HG03558 (cell line): ENCODE measurements around the gene ZBED4.
A peak's percentile ranks its signal among the peaks of the same experiment; 100 is the strongest.
"Not testable (repeated sequence)": the region's sequence is repeated elsewhere in the genome, so short reads cannot be mapped to it uniquely, and the experiment has no call there.

Experiments
- ATAC-seq: cut with Tn5 transposase; IDR thresholded peaks from one replicate; pipeline ENCODE4 v1.9.1; 2021; ENCODE audit warnings: moderate number of reproducible peaks; ENCODE audit not compliant: unreplicated experiment; ENCODE audit errors: extremely low read depth

Gene ZBED4, protein sequence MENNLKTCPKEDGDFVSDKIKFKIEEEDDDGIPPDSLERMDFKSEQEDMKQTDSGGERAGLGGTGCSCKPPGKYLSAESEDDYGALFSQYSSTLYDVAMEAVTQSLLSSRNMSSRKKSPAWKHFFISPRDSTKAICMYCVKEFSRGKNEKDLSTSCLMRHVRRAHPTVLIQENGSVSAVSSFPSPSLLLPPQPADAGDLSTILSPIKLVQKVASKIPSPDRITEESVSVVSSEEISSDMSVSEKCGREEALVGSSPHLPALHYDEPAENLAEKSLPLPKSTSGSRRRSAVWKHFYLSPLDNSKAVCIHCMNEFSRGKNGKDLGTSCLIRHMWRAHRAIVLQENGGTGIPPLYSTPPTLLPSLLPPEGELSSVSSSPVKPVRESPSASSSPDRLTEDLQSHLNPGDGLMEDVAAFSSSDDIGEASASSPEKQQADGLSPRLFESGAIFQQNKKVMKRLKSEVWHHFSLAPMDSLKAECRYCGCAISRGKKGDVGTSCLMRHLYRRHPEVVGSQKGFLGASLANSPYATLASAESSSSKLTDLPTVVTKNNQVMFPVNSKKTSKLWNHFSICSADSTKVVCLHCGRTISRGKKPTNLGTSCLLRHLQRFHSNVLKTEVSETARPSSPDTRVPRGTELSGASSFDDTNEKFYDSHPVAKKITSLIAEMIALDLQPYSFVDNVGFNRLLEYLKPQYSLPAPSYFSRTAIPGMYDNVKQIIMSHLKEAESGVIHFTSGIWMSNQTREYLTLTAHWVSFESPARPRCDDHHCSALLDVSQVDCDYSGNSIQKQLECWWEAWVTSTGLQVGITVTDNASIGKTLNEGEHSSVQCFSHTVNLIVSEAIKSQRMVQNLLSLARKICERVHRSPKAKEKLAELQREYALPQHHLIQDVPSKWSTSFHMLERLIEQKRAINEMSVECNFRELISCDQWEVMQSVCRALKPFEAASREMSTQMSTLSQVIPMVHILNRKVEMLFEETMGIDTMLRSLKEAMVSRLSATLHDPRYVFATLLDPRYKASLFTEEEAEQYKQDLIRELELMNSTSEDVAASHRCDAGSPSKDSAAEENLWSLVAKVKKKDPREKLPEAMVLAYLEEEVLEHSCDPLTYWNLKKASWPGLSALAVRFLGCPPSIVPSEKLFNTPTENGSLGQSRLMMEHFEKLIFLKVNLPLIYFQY

DNA sequence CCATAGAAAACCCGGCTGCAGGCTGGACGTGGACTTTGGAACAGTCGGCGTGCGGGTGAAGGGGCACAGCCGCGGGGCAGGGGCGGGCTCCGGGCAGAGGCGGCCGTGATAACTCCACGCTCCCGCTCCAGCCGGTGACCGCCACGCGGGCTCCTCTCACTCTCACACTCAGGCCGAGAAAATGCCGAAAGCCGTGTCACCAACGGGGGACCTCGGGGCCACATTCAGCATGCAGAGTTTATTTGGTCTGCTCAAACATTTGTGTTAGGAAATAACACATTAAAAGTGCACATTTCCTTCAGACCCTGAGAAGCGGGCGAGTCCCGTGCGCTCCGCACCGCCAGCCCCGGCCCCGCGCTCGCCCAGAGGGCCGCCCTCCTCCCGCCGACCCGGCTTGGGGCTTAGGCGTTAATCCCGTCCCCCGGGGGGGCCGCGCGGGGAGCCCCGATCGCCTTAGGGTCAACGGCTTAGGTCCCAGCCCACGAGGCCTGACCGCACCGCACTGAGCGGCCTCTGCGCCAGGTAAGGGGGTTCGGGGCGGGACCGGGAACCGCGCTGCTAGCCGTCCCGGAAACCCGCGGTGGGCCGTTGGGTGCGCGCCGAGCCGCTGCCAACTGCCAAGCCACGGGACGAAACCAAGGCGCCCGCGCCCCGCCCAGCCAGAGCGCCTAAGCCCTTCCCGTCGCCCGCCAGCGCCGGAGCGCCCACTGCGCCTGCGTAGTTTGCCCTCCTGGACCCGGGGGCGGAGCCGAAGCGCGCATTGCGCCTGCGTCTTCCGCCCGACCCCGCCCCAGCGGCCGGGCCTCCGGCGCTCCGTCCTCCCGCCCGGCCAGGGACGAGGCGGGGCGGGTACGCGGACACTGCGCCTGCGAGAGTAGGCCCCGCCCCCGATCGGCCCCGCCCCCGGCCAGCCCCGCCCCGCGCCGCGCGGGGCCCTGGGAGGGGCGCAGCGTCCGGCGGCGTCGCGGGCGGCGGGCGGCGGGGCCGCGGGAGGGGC lies at the start of gene ZBED4:
Gene ZBED4 (plus strand): TSS at position 947 of the 997 bp plus-strand sequence. CDS start 29,819 bp downstream, outside the sequence.
- peak; percentile 39 for ATAC-seq

DNA sequence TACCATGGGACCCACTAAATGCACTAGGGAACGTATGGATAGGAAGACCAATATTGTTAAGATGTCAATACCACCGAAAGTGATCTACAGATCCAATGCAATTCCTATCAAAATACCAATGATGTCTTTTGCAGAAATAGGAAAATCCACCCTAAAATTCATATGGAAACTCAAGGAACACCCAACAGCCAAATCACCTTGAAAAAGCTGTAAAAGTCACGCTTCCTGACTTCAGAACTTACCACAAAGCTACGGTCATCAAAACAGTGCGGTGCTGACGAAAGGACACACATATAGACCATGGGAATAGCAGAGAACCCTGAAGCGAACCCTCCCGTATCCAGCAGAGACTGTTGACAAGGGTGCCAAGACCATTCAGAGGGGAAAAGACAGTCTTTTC lies 46.5 kb upstream of the ZBED4 start:
- no peak for ATAC-seq

- no peak for ATAC-seq
Observed at GRCh38 chr22:49807780-49808708, 45.6 kb upstream of the ZBED4 start.

DNA sequence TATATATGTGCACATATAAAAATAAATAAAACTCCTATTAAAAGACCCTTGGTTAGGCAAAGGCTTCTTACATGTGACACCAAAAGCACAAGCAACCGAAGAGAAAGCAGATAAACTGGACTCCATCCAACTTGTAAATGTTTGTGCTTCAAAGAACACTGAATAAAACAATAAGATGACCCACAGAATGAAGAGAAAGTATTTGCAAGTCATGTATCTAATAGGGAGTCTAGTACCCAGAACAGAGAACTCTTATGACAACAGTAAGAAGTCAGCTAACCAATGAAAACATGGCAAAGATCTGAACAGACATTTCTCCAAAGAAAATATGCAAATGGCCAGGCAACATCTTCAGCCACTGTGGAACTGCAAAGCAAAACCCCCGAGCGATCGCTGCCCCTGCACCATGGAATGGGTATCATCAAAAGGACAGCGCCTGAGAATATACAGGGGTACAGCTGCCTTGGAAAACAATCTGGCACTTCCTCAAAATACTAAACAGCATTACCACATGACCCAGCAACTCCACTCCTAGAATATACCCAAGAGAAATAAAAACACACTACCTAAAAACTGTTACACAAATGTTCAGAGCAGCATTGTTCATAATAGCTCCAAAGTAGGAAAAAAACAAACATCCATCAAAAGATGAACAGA lies 43.2 kb upstream of the ZBED4 start:
- no peak for ATAC-seq

GRCh38 chr22:49811020-49811791 lies 42.4 kb upstream of the ZBED4 start:
- ATAC-seq = no peak

GRCh38 chr22:49812838-49813237 lies 40.8 kb upstream of the ZBED4 start:
- no peak for ATAC-seq

GRCh38 chr22:49814164-49814686 lies 39.4 kb upstream of the ZBED4 start:
- no peak for ATAC-seq

GRCh38 chr22:49814856-49815255 lies 38.8 kb upstream of the ZBED4 start:
- ATAC-seq = no peak

DNA sequence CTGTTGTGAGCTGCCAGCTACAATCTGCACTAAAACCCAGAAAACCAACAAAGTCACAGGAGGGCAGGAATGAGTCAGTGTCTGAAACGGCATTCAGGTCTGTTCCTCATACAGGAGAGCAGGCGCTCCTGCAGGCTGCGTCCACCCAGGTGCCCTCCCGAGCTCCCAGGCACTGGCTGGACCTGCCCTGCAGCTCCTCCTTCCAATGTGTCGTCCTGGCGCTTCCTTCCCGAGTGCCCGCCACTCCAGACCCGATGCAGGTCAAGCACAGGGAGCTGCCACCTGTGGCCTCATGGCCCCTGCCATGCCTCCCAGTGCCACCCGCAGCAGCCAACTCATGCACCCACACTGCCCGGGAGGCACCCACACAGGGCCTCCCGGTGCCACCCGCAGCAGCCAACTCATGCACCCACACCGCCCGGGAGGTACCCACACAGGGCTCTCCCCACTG lies 38.0 kb upstream of the ZBED4 start:
- ATAC-seq = no peak

- no peak for ATAC-seq
Observed at GRCh38 chr22:49817359-49817758, 36.3 kb upstream of the ZBED4 start.

GRCh38 chr22:49820984-49821383 lies 32.7 kb upstream of the ZBED4 start:
- ATAC-seq = no peak

DNA sequence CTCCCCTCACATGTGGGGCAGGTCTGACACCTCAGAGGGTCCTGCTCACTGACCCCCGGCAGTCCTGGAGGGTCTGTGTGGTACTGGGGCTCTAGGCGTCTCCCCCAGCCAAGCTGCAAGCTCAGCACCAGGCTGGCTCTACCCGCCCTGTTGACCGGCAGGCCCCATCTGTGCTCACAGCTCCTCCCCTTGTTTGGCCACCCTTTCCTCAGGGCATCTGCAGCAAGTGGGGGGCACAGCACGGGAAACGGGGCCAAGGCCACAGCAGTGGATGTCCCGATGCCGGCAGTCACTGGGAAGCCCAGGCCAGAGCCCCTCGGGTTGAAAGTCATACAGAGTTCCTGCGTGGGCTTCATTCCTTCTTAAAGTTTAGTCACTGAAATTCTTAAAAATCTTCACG lies 31.9 kb upstream of the ZBED4 start:
- ATAC-seq = not testable (repeated sequence)

DNA sequence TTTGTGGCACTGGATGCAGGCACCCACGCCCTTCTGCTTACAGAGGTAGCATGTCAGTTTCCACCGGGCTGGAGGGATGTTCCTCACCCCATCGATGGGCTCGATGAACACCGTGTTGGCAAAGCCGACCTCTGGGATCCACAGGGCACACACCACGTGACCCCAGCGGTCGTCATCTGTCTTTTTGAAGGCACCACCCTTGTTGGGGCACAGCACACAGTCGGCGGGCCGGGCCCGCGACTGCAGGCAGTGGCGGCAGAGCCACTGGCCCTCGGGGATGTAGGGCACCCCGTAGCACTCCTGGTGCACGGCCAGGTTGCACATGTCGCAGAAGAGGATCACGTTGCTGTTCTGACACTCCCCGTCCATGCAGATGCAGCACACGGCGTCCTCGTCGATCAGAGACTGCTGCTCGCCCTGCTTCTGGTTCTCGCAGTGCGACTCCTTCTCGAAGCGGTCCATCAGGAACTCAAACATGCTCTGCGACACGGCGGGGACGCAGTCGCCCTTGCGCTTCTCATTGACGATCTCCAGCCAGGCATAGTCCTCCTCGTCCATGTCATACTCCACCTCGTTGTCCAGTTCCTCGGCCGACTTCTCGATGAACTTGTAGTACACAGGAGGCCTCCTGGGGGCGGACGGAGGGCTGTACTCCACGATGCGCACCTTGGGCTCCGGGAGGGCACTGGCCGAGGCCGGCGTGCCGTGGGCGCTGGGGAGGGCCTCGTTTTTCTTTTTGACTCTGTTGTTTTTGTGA lies 30.2 kb upstream of the ZBED4 start:
- ATAC-seq = no peak

- ATAC-seq = no peak
Observed at GRCh38 chr22:49824185-49824925, 29.3 kb upstream of the ZBED4 start.

DNA sequence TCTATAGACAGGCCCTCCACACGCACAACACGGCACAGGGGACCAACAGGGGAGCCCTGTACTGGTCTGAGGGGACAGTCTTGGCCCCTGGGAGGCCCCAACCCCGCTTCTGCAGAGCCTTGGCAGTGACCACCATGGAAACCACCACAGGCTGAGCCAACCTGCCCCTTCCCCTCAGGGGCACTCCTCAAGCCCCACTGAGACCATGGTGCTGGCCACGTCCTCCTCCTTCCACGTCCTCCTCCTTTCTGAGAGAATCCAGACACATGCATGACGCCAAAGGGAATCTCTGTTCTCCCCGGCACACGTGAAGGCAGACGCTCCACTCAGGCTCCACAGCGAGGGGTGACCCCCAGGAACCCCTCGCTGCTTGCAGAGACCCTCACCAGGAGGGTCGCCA lies 28.7 kb upstream of the ZBED4 start:
- ATAC-seq = no peak

DNA sequence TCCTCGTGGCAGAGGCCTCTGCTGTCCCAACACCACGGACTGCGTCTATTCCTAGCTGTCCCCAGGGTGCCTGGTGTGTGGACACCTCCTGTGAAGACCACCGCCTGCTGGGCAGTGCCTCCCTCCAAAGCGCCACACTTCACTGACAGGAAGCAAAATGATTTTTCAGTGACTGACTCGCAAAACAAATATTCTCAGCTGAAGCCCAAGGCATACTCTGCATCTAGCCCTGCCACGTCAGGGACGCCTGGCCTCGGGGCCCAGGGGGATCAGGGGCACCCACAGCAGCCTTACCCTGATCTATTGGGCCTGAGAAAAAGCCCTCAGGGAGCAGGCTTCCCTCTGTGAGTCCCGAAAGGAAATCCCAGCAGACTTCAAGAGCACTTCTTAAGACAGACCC lies 28.2 kb upstream of the ZBED4 start:
- no peak for ATAC-seq
